OCI-LY7 (cell line): ENCODE results near the gene TTLL5.

Experiments used
- EZH2phosphoT487 ChIP-seq: fragments of 200-600 bp; sonication (generic); IDR thresholded peaks from 2 replicates; pipeline ENCODE4 v1.6.1; 2018; ENCODE audit warnings: low read depth, borderline replicate concordance, mild to moderate bottlenecking, mixed run types, antibody characterized with exemption, low read length, moderate library complexity, mixed read lengths
- TF ChIP-seq, protein P1 (sequence below): fragments of 200-600 bp; sonication (generic); conservative IDR thresholded peaks from 2 replicates; pipeline ENCODE4 v1.5.1; 2014; ENCODE audit warnings: mild to moderate bottlenecking, antibody characterized with exemption, low read length, moderate library complexity, mixed read lengths

DNA sequence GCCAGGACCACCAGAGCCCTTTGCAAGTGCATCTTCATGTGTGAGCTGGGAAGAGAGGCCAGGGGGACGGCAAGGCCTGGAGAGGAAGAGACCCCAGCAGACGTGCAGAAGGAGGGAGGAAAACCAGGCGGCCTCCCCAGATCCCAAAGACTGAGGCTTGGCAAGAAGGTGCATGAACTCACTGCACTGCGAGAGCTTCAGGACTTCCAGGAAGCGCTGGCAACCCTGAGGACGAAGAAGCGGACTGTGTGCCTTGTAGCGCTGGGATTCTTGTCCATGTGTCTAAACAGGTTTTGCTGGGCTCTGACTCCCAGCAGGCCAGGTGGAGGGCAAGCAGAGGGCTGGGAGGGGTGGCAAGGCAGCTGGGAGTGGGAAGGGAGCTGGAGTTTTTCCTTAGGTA is 319.8 kb downstream of the TTLL5 start:
- TF ChIP-seq, protein P1, sequence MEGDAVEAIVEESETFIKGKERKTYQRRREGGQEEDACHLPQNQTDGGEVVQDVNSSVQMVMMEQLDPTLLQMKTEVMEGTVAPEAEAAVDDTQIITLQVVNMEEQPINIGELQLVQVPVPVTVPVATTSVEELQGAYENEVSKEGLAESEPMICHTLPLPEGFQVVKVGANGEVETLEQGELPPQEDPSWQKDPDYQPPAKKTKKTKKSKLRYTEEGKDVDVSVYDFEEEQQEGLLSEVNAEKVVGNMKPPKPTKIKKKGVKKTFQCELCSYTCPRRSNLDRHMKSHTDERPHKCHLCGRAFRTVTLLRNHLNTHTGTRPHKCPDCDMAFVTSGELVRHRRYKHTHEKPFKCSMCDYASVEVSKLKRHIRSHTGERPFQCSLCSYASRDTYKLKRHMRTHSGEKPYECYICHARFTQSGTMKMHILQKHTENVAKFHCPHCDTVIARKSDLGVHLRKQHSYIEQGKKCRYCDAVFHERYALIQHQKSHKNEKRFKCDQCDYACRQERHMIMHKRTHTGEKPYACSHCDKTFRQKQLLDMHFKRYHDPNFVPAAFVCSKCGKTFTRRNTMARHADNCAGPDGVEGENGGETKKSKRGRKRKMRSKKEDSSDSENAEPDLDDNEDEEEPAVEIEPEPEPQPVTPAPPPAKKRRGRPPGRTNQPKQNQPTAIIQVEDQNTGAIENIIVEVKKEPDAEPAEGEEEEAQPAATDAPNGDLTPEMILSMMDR, result no peak
- no peak for TF ChIP-seq EZH2phosphoT487
